Raji (cell line): ENCODE measurements around the gene FZD4.

ENCODE experiments used
- POLR2A ChIP-seq: IDR thresholded peaks from 2 replicates; pipeline ENCODE4 v1.6.1; 2011; ENCODE audit warnings: low read depth, low read length, control low read depth; ENCODE audit not compliant: insufficient read depth

Gene FZD4

DNA sequence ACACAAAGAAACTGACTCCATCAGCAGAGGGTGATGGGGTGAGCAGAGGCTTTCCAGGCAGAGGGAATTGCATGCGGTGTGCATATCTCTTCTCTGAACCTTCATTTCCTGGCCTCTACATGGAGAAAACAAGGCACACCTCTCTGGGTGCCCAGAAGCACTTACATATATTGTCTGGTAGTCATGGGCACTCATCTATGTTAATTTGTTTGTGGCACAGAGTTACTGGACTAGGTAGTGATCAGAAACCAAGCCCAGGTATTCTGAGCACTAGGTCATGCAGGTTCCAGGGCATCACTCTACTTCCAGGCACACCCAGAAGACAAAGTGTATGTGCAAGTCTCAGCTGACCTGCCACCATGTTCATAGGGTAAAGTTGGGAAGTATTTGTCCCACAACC is 56.5 kb downstream of the FZD4 start:
- TF ChIP-seq POLR2A, result no peak

DNA sequence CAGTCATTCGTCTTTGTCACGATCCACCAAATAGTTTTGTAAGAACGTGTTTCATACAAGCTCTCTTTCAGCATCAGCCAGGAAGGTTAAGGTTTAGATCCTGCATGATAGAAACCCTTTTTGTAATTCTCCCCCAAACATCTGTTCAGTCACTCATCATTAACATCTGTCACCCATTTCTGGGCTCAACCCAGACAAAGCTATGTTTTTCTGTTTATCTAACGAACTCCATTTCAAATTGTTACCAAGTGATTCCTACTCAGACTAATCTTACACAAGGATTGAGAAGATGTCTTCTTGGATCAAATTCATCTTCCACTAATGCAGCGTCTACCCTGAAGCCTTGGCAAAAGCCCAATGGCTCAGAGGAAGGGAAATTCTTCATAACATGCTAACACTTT is 58.8 kb downstream of the FZD4 start:
- TF ChIP-seq POLR2A, result no peak
